Iris pigment epithelial cell (primary cell): ENCODE data around the gene CDH3.

ENCODE experiments used
- DNase-seq: peaks from one replicate; pipeline ENCODE4 v3.0.0-alpha.2; 2011; ENCODE audit warnings: low read depth

Gene CDH3

DNA sequence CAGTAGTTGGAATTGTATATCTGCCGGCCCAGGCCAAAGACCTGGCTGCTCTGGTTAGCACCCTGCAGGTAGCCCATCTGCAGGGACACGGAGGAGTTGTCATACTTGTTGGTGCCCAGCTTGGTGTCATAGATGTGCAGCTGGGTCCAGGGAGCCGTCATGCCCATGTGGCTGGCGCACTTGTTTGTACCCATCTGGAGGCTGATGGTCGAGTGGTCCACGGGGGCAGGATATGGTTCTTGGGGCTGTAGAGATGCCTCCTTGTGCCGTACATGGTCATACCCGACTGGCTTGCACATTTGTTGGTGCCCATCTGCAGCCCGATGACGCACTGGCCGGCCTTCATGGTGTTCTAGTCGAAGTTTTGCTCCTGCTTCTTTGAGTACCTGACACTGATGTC, 6.0 kb downstream of the CDH3 start:
- no peak for DNase-seq

DNA sequence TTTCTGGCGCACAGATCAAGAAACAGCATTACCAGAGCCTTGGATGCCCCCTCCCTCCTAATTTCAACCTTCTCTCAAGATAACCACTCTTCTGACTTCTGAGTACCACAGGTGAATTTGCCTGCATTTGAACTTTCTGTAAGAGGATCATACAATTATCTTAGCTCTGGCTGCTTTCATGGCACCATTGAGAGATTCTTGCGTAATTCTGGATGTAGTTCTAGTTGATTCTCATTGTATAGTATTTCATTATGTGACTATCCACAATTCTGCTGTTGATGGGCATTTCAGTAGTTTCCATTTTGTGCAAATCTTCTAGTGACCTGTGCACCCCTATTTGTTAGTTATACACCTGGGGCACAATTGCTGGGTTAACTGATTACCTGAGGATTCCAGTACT, 7.5 kb downstream of the CDH3 start:
- no peak for DNase-seq

DNA sequence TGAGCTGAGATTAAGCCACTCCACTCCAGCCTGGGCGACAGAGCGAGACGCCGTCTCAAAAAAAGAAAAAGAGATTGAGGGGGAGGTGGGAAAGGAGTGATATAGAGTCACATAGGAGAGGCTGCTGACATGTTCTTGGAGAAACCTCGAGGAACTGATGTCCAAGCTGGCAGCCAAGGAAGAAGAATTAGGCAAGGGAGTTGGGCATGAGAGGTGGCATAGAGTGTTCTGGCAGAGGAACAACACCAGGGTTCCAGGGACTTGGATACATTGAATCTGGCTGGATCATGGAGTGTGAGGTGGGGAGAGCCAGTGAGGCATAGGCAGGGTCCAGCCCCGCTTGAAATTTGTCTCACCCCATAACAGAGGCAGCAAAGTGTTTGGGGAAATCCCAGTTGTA, 10.7 kb downstream of the CDH3 start:
- no peak for DNase-seq

DNA sequence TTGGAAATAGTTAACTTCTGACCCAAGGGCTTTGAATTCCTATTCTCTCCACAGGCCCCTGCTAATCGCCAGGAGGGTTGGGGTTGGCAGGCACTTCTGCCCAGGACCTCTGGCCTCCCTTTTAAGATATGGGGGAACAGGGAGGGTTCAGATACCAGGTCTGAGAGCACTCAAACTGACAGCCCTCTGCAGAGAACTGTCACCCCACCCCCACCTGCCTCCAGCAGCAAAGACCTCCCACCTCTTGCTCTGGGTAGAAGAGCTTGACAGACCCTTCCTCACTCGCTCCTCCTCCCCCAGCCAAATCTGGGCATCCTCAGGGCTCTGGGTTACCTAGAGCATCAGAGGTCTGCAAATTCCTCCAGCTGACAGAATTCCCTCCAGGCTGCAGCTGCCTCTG, 11.6 kb downstream of the CDH3 start:
- DNase-seq: no peak

DNA sequence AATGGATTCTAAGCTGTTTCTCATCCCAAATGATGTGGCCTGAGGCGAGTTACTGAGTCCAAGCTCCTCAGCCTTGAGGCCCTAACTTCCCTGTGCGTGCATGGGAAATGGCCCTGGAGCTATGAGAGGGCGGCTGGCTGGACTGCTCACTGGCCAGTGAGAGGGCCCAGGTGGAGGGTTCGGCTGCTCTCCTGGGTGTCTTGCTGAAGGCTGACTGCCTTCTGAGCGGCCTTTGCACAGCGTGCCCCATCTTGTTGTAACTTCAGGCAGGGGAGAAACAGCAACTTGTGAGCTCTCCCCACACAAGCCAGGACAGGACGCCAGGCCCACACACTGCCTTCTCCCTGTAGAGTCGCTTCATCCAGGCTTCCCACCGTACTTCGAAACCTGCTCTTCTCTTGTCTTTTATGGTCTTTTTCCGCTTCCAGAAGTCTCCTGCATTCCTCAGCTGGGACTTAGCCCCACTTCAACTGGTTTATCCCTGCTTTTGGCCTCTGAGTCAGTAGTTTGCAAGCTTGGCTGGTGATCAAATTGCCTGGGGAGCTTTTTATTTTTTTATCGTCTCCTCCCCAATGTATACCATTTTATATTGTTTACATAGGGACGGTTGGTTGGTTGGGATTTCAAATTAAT, 13.3 kb downstream of the CDH3 start:
- DNase-seq: peak; percentile 70

DNA sequence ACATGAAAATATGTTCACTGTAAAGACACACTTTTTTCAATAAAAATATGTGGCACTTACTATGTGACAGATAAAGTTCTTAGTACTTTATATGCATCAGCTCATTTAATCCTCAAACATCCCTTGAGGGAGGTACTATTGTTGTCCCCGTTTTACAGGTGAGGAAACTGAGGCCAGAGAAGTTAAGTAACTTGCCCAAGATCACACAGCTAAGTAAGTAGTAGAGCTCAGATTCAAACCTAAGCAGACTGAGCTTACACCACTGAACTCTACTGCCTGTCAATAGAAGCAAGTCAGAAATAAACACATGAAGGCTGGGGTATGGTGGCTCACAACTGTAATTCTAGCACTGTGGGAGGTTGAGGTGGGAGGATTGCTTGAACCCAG, 13.9 kb downstream of the CDH3 start:
- no peak for DNase-seq

DNA sequence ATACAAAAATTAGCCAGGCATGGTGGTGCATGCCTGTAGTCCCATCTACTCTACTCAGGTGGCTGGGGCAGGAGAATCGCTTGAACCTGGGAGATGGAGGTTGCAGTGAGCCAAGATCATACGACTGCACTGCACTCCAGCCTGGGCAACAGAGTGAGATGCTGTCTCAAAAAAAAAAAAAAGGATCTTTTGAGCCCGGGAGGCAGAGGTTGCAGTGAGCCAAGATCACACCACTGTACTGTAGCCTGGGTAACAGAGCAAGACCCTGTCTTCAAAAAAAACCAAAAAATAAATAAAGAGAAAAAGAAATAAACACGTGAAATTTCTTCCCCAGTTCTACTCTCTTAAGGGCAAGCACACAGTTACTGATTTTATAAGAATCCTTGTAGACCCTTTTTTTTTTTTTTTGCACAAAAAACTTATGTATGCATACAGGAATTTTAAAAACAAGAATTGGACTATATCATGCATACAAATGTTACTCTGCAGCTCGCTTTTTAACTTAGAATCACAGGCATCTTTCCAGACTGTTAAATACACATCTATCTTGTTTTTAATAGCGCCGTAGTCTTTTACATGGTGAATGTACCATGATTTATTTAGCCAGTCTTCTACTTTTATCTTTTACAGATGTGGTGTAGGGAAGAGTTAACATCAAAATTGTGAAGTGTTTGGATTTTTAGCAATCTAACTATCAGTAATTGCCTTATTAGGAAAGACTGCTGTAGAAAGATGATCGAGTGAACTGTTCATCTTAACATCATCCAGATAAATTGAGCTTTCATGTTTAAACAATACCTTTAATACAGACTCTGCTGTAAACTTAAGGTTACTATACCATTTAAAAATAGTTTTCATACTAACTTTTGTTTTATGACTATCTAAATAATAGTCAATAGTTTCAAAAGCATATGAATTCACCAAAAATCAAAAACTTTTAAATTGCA, 14.6 kb downstream of the CDH3 start:
- no peak for DNase-seq

DNA sequence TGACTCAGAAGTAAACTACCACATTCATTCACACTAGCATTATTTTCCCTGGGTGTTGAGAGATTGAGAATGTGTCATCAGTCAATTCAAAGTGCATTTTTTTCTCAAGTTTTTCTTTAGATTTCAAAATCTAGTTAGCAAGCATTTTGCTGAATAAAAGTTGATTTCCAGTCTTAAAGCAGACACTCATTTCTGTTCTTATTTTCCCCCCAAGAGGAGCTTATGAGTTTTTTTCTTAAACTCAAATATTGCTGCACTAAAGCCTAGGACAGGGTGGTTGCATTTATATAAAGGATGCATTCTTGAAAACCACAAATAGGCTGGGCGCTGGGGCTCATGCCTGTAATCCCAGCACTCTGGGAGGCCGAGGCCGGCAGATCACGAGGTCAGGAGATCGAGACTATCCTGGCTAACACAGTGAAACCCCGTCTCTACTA, 15.3 kb downstream of the CDH3 start:
- peak; percentile 59 for DNase-seq

DNA sequence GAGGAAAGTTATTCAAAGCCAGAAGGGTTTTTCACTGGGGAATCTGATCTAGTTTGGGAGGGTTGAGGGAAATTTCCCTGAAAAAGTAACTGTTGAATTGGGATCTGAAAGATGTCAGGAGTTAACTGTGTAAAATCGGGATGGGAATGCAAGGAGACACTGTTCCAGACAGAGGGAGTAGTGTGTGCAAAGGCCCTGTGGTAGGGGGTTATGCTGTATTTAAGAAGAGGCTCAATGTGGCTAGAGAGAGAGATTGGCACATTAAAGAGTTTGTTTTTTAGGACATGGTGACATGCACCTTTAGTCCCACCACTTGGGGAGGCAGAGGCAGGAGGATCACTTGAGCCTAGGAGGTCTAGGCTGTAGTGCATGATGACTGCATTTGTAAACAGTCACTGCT, 16.9 kb downstream of the CDH3 start:
- DNase-seq: no peak

DNA sequence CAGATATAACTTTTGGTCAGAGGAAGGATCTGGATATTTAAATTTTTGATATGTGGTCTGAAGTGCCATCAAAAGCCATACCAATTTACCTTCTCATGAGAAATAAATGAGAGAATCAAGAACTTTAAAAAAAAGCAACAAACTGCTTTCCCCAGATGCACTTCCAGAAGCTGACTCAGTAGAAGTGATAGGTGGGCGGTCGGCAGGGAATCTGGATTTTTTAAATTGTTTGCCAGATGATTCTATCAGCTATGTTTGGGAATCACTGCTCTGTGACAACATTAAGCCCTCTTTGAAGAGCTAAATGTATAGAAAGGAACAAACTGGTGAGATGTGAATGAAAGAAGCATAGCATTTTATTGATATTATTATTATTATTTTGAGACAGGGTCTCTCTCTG, 19.2 kb downstream of the CDH3 start:
- no peak for DNase-seq

DNA sequence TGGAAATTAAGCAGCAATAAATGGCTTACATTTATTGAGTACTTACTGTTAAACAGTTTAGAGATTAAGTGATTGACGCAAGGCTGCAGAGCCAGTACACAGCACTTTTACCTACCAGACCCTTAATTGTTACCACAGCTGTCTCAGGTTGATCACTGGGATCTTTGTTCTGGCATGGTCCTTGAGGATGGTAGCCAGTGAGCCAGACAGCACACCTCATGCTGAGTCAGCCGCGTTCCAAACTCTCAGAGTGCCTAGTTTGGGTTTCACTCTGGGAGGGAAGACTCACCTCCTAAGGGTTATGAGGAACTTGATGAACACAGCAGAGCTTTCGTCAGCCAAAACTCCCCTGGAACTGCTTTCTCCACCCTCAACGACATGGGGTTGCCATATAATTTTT, 20.4 kb downstream of the CDH3 start:
- DNase-seq: no peak

DNA sequence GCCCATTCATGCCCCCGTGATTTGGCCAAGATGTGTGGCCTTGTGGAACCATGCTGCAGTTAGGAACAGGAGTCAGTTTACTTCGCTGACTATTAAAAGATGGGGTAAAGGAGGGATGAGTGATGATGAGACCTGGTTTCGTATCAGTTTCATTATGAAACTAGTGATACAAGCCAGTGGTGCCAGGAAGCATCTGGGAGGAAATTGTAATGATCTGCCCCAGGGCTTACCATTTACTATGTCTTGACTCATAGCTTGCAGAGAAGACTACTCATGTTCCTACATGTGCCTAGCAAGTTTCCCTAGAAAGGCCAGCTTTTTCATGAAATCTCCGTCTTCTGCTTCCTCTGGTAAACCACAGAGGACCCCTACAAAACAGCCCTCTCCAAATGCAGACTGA, 23.2 kb downstream of the CDH3 start:
- no peak for DNase-seq

DNA sequence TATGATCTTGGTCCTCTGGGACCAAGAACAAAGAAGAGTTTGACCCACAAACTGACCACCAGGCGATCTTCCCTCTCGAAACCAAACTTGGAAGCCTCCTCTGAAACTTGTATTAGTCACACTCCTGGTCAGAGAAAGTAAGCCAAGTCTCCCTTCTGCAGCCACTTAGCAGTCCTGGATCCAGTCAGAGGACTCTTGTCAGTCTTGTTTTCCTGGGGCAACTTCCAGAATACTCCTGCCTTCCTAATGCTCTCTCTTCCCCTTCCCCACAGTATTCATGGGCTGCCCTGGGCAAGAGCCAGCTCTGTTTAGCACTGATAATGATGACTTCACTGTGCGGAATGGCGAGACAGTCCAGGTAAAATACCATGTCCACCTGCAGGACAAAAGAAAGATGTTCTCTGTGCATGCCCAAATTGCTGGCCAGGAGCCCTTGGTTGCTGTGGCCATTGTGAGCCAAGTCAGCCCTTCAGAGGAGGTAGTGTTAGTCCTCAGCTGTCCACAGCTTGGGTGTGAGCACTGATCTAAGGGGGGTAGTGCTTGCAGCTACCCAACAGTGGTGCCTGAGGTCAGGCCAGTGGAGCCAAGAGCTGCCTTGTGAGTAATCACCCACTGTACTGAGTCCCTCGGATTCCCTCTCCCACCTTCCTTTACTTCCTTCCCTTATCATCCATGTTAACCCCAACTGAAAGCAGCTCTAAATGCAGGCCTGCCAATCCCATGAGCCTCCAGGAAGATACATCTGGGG, 31.2 kb downstream of the CDH3 start:
- no peak for DNase-seq

DNA sequence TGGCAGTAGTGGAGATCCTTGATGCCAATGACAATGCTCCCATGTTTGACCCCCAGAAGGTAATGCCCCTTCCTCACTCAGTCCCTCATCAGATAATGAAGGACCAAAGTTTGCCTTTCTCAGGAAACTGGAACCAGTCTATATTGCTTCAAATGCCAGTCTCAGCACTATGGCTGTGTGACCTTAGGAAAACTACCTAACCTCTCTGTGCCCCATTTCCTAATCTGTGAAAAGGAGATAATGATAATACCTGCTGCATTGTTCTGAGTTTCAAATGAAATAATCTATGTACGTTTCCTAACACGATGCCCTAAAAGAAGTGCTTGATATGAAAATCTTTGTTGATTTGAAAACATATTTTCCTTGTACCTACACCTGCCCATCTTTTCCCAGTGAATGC, 35.9 kb downstream of the CDH3 start:
- DNase-seq: no peak

DNA sequence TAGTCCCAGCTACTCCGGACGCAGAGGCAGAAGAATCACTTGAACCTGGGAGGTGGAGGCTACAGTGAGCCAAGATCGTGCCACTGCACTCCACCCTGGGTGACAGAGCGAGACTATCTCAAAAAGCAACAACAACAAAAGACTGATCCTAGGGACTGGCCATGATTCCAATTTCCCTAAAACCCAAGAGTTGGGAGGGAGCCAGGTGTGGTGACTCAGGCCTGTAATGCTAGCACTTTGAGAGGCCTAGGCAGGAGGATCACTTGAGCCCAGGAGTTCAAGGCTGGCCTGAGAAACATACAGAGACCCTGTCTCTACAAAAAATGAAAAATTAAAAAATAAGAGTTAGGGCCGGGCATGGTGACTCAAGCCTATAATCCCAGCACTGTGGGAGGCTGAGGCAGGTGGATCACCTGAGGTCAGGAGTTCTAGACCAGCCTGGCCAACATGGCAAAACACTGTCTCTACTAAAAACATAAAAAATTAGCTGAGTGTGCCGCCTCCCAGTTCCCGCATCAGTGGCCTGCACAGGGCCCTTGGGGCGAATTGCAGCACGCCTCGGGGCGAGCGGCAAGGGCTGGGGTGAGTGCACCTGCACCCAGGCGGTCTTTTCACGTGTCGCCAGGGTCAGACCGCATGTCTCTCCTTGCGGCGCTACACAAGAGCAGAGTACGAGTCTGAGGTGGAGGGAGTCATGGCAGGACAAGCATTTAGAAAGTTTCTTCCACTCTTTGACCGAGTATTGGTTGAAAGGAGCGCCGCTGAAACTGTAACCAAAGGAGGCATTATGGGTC, 40.8 kb downstream of the CDH3 start:
- no peak for DNase-seq

DNA sequence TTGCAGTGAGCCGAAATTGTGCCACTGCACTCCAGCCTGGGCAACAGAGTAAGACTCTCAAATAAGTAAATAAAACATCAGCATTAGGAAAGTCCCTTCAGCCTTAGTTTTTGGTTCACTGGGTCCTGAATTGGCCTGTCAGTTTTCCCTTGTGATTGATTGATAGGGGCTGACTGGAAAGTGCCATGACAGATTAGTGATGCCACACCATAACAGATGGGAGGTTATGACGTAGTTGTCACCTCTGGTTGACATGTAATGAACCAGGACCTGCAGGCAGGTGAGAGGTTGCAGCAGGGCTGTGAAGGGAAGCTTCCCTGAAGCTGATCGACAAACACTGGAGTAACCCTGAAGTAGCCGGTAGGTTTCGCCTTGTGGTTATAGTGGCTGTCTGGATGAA, 41.8 kb downstream of the CDH3 start:
- DNase-seq: no peak

DNA sequence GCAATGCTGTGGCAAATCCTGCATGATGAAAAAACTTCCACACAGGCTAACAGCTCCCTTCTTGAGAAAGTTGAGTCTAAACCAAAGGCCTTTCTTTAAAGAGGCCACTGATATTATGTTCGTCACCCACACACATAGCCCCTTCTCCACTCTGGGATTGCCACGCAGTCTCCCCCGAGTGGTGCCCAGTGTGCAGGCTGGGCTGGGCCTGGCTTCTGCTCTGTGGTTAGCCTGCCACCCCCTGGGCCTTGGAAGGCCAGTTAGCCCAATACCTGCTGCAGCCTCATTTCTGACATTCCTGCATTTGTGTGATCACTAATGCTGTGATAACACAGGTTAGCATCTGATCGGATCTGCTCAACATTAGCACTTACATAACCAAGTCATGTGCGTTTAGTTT, 44.8 kb downstream of the CDH3 start:
- no peak for DNase-seq

DNA sequence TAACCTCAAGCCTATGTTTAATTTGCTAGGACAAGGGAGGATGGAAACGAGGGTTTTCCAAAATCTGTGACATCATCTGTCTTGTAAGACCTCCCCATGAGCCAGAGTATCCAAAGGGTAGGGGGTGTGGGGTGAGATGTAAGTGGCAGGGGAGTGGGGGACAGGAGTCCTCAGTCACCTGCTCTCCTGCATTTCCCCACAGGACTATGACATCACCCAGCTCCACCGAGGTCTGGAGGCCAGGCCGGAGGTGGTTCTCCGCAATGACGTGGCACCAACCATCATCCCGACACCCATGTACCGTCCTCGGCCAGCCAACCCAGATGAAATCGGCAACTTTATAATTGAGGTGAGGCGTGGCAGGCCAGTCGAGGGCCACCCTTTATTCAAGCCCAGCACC, 50.5 kb downstream of the CDH3 start:
- no peak for DNase-seq

DNA sequence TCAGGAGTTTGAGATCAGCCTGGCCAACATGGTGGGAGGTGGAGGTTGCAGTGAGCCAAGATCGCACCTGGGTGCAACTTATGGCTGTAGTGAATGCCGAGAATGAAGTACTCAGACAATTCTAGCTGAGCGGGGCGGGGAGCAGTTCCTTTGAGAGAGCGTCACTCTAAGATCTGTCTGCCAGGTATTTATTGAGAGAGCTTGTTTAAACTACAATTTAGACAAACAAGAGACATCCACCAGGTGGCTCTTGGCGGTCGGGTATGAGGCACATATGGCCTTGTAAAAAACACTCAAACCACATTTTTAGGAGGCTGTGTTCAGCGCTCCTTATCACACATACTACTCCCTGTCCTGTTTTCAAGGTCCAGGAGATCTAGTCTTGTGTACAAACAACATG, 51.4 kb downstream of the CDH3 start:
- no peak for DNase-seq

DNA sequence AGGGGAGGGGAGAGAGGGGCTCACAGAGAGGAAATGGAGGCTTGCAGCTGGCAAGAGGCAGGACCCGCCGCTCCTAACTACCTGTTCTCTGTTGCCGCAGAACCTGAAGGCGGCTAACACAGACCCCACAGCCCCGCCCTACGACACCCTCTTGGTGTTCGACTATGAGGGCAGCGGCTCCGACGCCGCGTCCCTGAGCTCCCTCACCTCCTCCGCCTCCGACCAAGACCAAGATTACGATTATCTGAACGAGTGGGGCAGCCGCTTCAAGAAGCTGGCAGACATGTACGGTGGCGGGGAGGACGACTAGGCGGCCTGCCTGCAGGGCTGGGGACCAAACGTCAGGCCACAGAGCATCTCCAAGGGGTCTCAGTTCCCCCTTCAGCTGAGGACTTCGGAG, 53.0 kb downstream of the CDH3 start:
- no peak for DNase-seq

DNA sequence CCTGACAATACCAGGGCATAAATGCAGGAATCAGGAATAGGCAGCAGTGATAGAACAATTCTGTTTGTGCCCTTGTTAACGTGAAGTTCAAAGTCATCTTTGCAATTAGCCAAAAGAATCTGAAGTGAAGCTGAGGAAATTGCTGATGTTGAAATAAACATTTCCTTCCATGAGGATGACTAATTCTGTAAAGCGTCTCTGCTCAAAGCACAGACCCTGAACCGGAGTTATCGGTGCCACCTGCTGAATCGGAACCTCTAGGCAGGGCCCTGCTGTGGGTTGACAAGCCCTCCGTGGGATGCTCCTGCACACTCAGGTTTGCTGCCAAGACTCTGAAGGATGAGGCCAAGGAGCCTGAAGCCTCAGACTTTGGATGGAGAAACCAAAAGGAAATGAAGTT, 55.0 kb downstream of the CDH3 start:
- peak; percentile 62 for DNase-seq

DNA sequence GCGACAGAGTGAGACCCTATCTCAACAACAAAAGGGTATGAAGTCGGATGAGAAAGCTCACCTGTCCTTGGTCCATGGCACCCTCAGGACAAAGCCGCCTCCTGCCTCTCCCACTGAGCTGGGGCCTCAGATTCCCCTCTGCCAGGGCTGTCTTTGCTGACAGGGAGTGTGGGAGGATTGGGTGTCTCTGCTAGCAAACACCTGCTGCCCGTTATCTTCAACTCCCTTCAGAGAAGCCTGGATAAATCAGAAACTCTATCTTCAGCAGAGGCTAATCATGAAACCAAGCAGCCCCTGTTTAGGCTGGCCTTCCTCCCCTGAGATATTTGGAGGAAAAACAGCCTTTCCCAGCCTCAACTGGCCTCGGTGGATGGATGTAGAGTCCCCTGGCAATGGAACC, 55.7 kb downstream of the CDH3 start:
- DNase-seq: no peak
